D721Med (cell line): Measurements from ENCODE around the gene TOX3.

Experiments
- DNase-seq: peaks from one replicate; pipeline ENCODE4 v3.0.0; 2011; ENCODE audit warnings: low spot score; ENCODE audit not compliant: insufficient read length
- FAIRE-seq: peaks from 2 replicates; lab custom pipeline; 2011; peaks lifted over from hg19 to GRCh38; lab: Jason Lieb, UNC
- CTCF ChIP-seq: IDR thresholded peaks from 2 replicates; pipeline ENCODE4 v1.5.1; 2012; ENCODE audit warnings: mild to moderate bottlenecking, control low read depth; ENCODE audit not compliant: insufficient read depth; ENCODE audit errors: missing control alignments

TOX3 gene

GRCh38 chr16:52546291-52547003 is 496 bp downstream of the TOX3 start:
- no peak for TF ChIP-seq CTCF
- FAIRE-seq: no peak
- no peak for DNase-seq

- TF ChIP-seq CTCF: no peak
- FAIRE-seq: no peak
These were observed 1.1 kb downstream of the TOX3 start for GRCh38 chr16:52545898-52546266.

GRCh38 chr16:52545222-52545897 is 1.6 kb downstream of the TOX3 start:
- FAIRE-seq (no peak), DNase-seq (no peak)
- TF ChIP-seq CTCF: no peak

More at GRCh38 chr16:52545898-52546266, 1.1 kb downstream of the TOX3 start:
- no peak for DNase-seq

- TF ChIP-seq CTCF: no peak
- DNase-seq (no peak), FAIRE-seq (no peak)
These were observed 2.2 kb downstream of the TOX3 start for GRCh38 chr16:52544703-52545102.

- DNase-seq (no peak), FAIRE-seq (no peak)
- no peak for TF ChIP-seq CTCF
These were observed 3.3 kb downstream of the TOX3 start for GRCh38 chr16:52543654-52544053.

GRCh38 chr16:52540910-52541309 is 6.0 kb downstream of the TOX3 start:
- no peak for DNase-seq
- TF ChIP-seq CTCF: no peak
- FAIRE-seq: no peak

- no peak for TF ChIP-seq CTCF
- no peak for FAIRE-seq
- no peak for DNase-seq
These were observed 7.8 kb downstream of the TOX3 start for GRCh38 chr16:52539191-52539590.
